H9 (cell line): ENCODE data around the gene EDEM2. TPM values are rescaled to one million over a fixed set of nuclear protein-coding genes. Genes with fewer than 3 reads are reported as not detected.

ENCODE experiments used
- DNase-seq: peaks from one replicate; pipeline ENCODE4 v3.0.0-alpha.2; 2017
- H2AFZ ChIP-seq: one replicate; pipeline ENCODE4 v1.6.1; 2013; ENCODE audit warnings: mild to moderate bottlenecking, low read length, control low read depth, moderate library complexity
- H2AK5ac ChIP-seq: 2 replicates; pipeline ENCODE4 v1.6.1; 2013; ENCODE audit warnings: low read length, control low read depth, mixed read lengths; ENCODE audit not compliant: insufficient read length
- H2BK120ac ChIP-seq: one replicate; pipeline ENCODE4 v1.6.1; 2013; ENCODE audit warnings: low read depth, mild to moderate bottlenecking, low read length, control low read depth, inconsistent platforms; ENCODE audit not compliant: poor library complexity, severe bottlenecking
- H2BK12ac ChIP-seq: 2 replicates; pipeline ENCODE4 v1.6.1; 2013; ENCODE audit warnings: low read length, control low read depth, mixed read lengths, low read depth; ENCODE audit not compliant: insufficient read length
- H2BK15ac ChIP-seq: 2 replicates; pipeline ENCODE4 v1.6.1; 2013; ENCODE audit warnings: low read depth, low read length, control low read depth
- H2BK20ac ChIP-seq: one replicate; pipeline ENCODE4 v1.6.1; 2013; ENCODE audit warnings: low read depth, mild to moderate bottlenecking, low read length, control low read depth, inconsistent platforms; ENCODE audit not compliant: poor library complexity, severe bottlenecking
- H2BK5ac ChIP-seq: 2 replicates; pipeline ENCODE4 v1.6.1; 2013; ENCODE audit warnings: low read length, control low read depth, mixed read lengths; ENCODE audit not compliant: insufficient read length
- H3K14ac ChIP-seq: 2 replicates; pipeline ENCODE4 v1.6.1; 2013; ENCODE audit warnings: low read length, control low read depth; ENCODE audit not compliant: insufficient read depth
- H3K18ac ChIP-seq: 2 replicates; pipeline ENCODE4 v1.6.1; 2013; ENCODE audit warnings: low read depth, mild to moderate bottlenecking, mixed read lengths, low read length, control low read depth; ENCODE audit not compliant: insufficient read length
- H3K23ac ChIP-seq: 2 replicates; pipeline ENCODE4 v1.6.1; 2013; ENCODE audit warnings: low read length, control low read depth, mixed read lengths, low read depth; ENCODE audit not compliant: insufficient read length
- H3K23me2 ChIP-seq: 2 replicates; pipeline ENCODE4 v1.6.1; 2013; ENCODE audit warnings: low read depth, mild to moderate bottlenecking, mixed read lengths, low read length, control low read depth; ENCODE audit not compliant: insufficient read length, poor library complexity, severe bottlenecking
- H3K27ac ChIP-seq: 2 replicates; pipeline ENCODE4 v1.5.1; 2013; ENCODE audit warnings: low read length, control low read depth, mixed read lengths, low read depth; ENCODE audit not compliant: insufficient read length
- H3K27me3 ChIP-seq: 2 replicates; pipeline ENCODE4 v1.6.1; 2013; ENCODE audit warnings: low read length, control low read depth, inconsistent platforms; ENCODE audit not compliant: insufficient read depth
- H3K4ac ChIP-seq: 2 replicates; pipeline ENCODE4 v1.6.1; 2013; ENCODE audit warnings: low read depth, mild to moderate bottlenecking, control low read depth, inconsistent platforms, low read length, moderate library complexity
- H3K4me1 ChIP-seq: 2 replicates; pipeline ENCODE4 v1.6.1; 2013; ENCODE audit warnings: low read length, control low read depth, inconsistent platforms; ENCODE audit not compliant: insufficient read depth
- H3K4me2 ChIP-seq: 2 replicates; pipeline ENCODE4 v1.6.1; 2013; ENCODE audit warnings: low read length, control low read depth, mixed read lengths; ENCODE audit not compliant: insufficient read length, insufficient read depth
- H3K56ac ChIP-seq: 2 replicates; pipeline ENCODE4 v1.6.1; 2013; ENCODE audit warnings: low read depth, mild to moderate bottlenecking, mixed read lengths, low read length, control low read depth; ENCODE audit not compliant: insufficient read length
- H3K79me1 ChIP-seq: 2 replicates; pipeline ENCODE4 v1.6.1; 2013; ENCODE audit warnings: low read depth, mild to moderate bottlenecking, moderate library complexity, low read length, control low read depth, inconsistent platforms; ENCODE audit not compliant: insufficient read depth, poor library complexity, severe bottlenecking
- H3K79me2 ChIP-seq: 2 replicates; pipeline ENCODE4 v1.6.1; 2013; ENCODE audit warnings: low read length, control low read depth, inconsistent platforms; ENCODE audit not compliant: insufficient read depth
- H3K9ac ChIP-seq: 2 replicates; pipeline ENCODE4 v1.6.1; 2013; ENCODE audit warnings: low read length, control low read depth, mixed read lengths; ENCODE audit not compliant: insufficient read length; ENCODE audit errors: extremely low read depth
- H3K9me3 ChIP-seq: one replicate; pipeline ENCODE4 v1.6.1; 2013; ENCODE audit warnings: low read depth, low read length, inconsistent platforms; ENCODE audit not compliant: control insufficient read depth
- H3T11ph ChIP-seq: one replicate; pipeline ENCODE4 v1.6.1; 2013; ENCODE audit warnings: mild to moderate bottlenecking, low read length, control low read depth, inconsistent platforms
- H4K20me1 ChIP-seq: one replicate; pipeline ENCODE4 v1.6.1; 2013; ENCODE audit not compliant: control insufficient read depth, insufficient read length, insufficient read depth
- H4K5ac ChIP-seq: 2 replicates; pipeline ENCODE4 v1.6.1; 2013; ENCODE audit warnings: low read depth, mild to moderate bottlenecking, mixed read lengths, low read length, control low read depth; ENCODE audit not compliant: insufficient read length
- H4K8ac ChIP-seq: replicated peaks from 2 replicates; pipeline ENCODE4 v1.6.1; 2013; ENCODE audit warnings: low read length, control low read depth, mixed read lengths, low read depth; ENCODE audit not compliant: insufficient read length
- H4K91ac ChIP-seq: 2 replicates; pipeline ENCODE4 v1.6.1; 2013; ENCODE audit warnings: low read depth, mild to moderate bottlenecking, moderate library complexity, mixed read lengths, low read length, control low read depth; ENCODE audit not compliant: insufficient read length
- H3K27ac Mint-ChIP-seq, 3 experiments: 2 replicates in 2 of 3; 3 replicates in 1 of 3; pipeline ENCODE4 v1.8.0; 2020 to 2021; ENCODE audit warnings: mixed read lengths in 3 of 3, mild to moderate bottlenecking in 1 of 3, moderate library complexity in 1 of 3
- H3K27me3 Mint-ChIP-seq: 2 replicates; pipeline ENCODE4 v1.8.0; 2021; ENCODE audit warnings: low read depth, mild to moderate bottlenecking, moderate library complexity, mixed read lengths
- H3K36me3 Mint-ChIP-seq, 3 experiments: 2 replicates in 2 of 3; 3 replicates in 1 of 3; pipeline ENCODE4 v1.8.0; 2020 to 2021; ENCODE audit warnings: low read depth in 3 of 3, mixed read lengths in 3 of 3; ENCODE audit not compliant: insufficient read depth in 1 of 3
- H3K4me1 Mint-ChIP-seq, 2 experiments: 2 replicates each; pipeline ENCODE4 v1.8.0; 2020; ENCODE audit warnings: mixed read lengths in 2 of 2
- H3K4me3 Mint-ChIP-seq, 2 experiments: 2 replicates in 1 of 2; 3 replicates in 1 of 2; pipeline ENCODE4 v1.8.0; 2020 to 2021; ENCODE audit warnings: mild to moderate bottlenecking in 2 of 2, mixed read lengths in 2 of 2, moderate library complexity in 1 of 2
- H3K9me3 Mint-ChIP-seq, 2 experiments: 2 replicates in 1 of 2; 3 replicates in 1 of 2; pipeline ENCODE4 v1.8.0; 2020; ENCODE audit warnings: mild to moderate bottlenecking in 2 of 2, mixed read lengths in 2 of 2, moderate library complexity in 1 of 2
- CTCF ChIP-seq: fragments of 200-600 bp; sonication (generic); conservative IDR thresholded peaks from 3 replicates; pipeline ENCODE4 v1.8.0; 2021; ENCODE audit warnings: antibody characterized with exemption, mild to moderate bottlenecking
- WGBS: extraction: QIAGEN DNeasy Blood & Tissue Kit; methylation state at CpG from one replicate; pipeline ENCODE4 v1.1.7; 2013; ENCODE audit warnings: missing lambda C conversion rate, low lambda C conversion rate, mixed read lengths; ENCODE audit not compliant: insufficient read length; ENCODE audit errors: extremely low coverage; 5-methylcytosine and 5-hydroxymethylcytosine counted together
- total RNA-seq: library from RNA; stranded (reverse); gene quantifications from 2 replicates; pipeline ENCODE4 v1.2.1, GENCODE V29; 2021

Gene EDEM2
- total RNA-seq, 1 experiment from 2014 or later, result 27.8 TPM

- Histone ChIP-seq H4K8ac (no peak overlapping the region), H2AFZ (no peak overlapping the region), H3K79me2 (no peaks in the 10 kb centered on the region), H3K4me2 (no peak overlapping the region), H3K56ac (no peak overlapping the region), H2BK120ac (no peak overlapping the region), H3K14ac (no peak overlapping the region), H3K27ac (no peak overlapping the region), H2BK5ac (no peak overlapping the region), H3K23me2 (no peaks in the 10 kb centered on the region), H3K4ac (no peak overlapping the region), H3K23ac (no peak overlapping the region), H3K9ac (no peak overlapping the region), H2BK15ac (no peak overlapping the region), H3T11ph (no peak overlapping the region), H4K91ac (no peak overlapping the region), H3K79me1 (no peaks in the 10 kb centered on the region), H3K18ac (no peak overlapping the region), H2AK5ac (no peak overlapping the region), H2BK12ac (no peak overlapping the region), H4K20me1 (no peaks in the 10 kb centered on the region), H4K5ac (no peak overlapping the region), H3K9me3 (no peaks in the 10 kb centered on the region), H2BK20ac (no peak overlapping the region), H3K4me1 (no peaks in the 10 kb centered on the region), H3K27me3 (no peaks in the 10 kb centered on the region)
- Mint-ChIP-seq H3K4me3 (no peak overlapping the region), H3K36me3 (peaks cover 4 to 69% (median 55%) of the 10 kb centered on the region in 3 experiments; a peak in 6 of 7 replicates), H3K4me1 (peaks cover 5 to 7% of the 10 kb centered on the region in 2 experiments; a peak in 3 of 4 replicates), H3K27me3 (no peaks in the 10 kb centered on the region), H3K27ac (peak overlapping the region in 1 of 3 experiments; percentile 63; a peak in 1 of 7 replicates), H3K9me3 (no peaks in the 10 kb centered on the region)
- TF ChIP-seq CTCF, result no peak
- DNase-seq, result no peak
- WGBS, result no CpG with 5 or more reads among the region's 4 CpGs
Observed at GRCh38 chr20:35131934-35132333, 15.2 kb downstream of the EDEM2 start.
